ENCODE data around the gene PRKCSH.

GRCh38 chr19:11451871-11452619 is 16.6 kb downstream of the PRKCSH start:
- TF ChIP-seq CTCF (IDR thresholded peaks at IDR 0.05) (no peak), POLR2A (IDR thresholded peaks at IDR 0.05) (no peak)

All from right lobe of liver (tissue), 4 donors.